SK-N-MC (cell line): ENCODE results near the gene DHX30.

Experiments used
- EZH2 ChIP-seq: fragments of 200-600 bp; sonication (generic); IDR thresholded peaks from one replicate; pipeline ENCODE4 v1.6.1; 2017; ENCODE audit warnings: antibody characterized with exemption
- POLR2AphosphoS5 ChIP-seq: IDR thresholded peaks from 2 replicates; pipeline ENCODE4 v1.6.1; 2012; ENCODE audit warnings: mild to moderate bottlenecking, low read depth, low read length, borderline replicate concordance

DNA sequence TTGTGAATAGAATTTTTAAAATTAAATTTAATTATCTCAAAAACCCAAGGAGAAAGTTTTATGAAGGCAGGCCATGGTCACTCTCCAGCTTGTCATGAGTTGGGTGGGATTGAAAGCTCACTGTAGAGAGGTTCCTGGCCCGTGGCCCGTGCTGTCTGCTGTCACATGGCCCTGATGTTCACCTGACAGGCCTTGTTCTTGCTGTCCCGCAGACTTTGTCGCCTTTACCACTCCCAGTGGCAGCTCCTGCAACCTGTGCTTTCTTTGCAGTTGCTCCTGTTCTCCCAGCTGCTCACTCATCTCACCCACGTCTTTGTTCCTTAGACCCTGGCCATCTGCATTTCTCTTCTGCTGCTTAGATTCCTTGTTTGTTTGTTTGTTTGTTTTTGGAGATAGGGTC is 35.6 kb downstream of the DHX30 start:
- no peak for TF ChIP-seq POLR2AphosphoS5
- TF ChIP-seq EZH2, result no peak
